ENCODE data around the gene CPED1.
"Not testable (repeated sequence)": the region's sequence is repeated elsewhere in the genome, so short reads cannot be mapped to it uniquely, and the experiment has no call there.

Gene CPED1

DNA sequence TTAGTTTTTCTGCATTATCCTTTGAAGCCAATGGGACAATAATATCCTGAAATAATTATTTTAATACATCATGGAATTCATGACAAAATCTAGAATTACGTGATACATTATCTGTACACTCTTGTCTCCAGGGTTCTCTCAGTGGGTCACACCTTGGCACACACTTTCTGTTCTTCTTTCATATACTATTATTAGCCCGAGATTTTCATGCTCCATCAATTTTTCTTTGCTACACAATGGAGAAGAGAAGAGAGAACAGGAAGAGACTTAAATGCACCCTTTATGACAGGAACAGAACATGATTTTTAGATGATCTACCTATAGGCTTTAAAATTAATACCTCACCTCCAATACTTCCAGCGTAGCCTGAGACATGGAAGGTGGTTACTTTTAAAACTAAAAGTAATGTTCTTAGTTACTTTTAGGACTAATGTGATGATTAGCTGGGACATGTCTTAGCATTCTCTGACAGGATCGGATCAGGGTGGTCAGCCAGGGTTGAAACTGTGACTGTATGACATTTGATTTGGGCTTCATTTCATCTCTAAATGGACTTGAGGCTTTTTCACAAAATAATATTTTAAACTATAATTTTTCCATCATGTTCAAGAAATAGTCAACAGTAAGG, 192.0 kb downstream of the CPED1 start:
- no peaks in the 10 kb centered on the region for H3K9me3 ChIP-seq (ENCODE audit: low read depth, low read length)
- H3K27ac ChIP-seq = no peak overlapping the region
- no peak for DNase-seq (ENCODE audit: low read depth, low spot score)
- no peak overlapping the region for H3K9ac ChIP-seq (ENCODE audit: insufficient read length)
- H3K4me3 ChIP-seq = no peak overlapping the region
- no peaks in the 10 kb centered on the region for H3K36me3 ChIP-seq (ENCODE audit: insufficient read depth, low read length)
- TF ChIP-seq FOXP2 (optimal IDR thresholded peaks at IDR 0.05; ENCODE audit: control extremely low read depth, extremely low read length, insufficient read depth) (no peak), POLR2AphosphoS5 (IDR thresholded peaks at IDR 0.05; ENCODE audit: borderline replicate concordance, low read depth, low read length) (no peak), EZH2 (IDR thresholded peaks at IDR 0.05) (no peak)

DNA sequence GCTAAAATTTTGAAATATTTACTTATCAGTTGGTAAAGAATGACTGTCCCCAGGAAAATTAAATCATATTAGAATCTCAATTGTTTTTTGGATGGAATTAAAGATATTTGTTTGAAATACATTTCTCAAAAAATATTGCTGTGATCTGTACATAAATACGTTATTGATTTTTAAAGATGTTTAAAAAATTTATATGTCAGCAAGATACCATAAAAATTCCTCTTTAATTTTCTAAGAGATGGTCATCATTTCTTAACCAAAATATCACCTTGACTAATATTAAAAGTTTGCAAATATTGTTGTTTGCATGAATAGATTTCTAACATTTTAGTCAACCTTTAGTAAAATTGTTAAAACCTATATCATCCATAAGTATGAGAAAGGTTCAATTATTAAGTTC, 192.8 kb downstream of the CPED1 start:
- Histone ChIP-seq H3K9me3 (ENCODE audit: low read depth, low read length) (no peaks in the 10 kb centered on the region), H3K36me3 (ENCODE audit: insufficient read depth, low read length) (no peaks in the 10 kb centered on the region), H3K27ac (no peak overlapping the region), H3K9ac (ENCODE audit: insufficient read length) (no peak overlapping the region), H3K4me3 (no peak overlapping the region)
- no peak for DNase-seq (ENCODE audit: low read depth, low spot score)
- TF ChIP-seq POLR2AphosphoS5 (IDR thresholded peaks at IDR 0.05; ENCODE audit: borderline replicate concordance, low read depth, low read length) (no peak), EZH2 (IDR thresholded peaks at IDR 0.05) (no peak), FOXP2 (optimal IDR thresholded peaks at IDR 0.05; ENCODE audit: control extremely low read depth, extremely low read length, insufficient read depth) (no peak)

GRCh38 chr7:121182281-121182680, 193.8 kb downstream of the CPED1 start:
- Histone ChIP-seq H3K4me3 (no peak overlapping the region), H3K36me3 (ENCODE audit: insufficient read depth, low read length) (no peaks in the 10 kb centered on the region), H3K27ac (no peak overlapping the region), H3K9ac (ENCODE audit: insufficient read length) (no peak overlapping the region), H3K9me3 (ENCODE audit: low read depth, low read length) (no peaks in the 10 kb centered on the region)
- TF ChIP-seq EZH2 (IDR thresholded peaks at IDR 0.05) (no peak), POLR2AphosphoS5 (IDR thresholded peaks at IDR 0.05; ENCODE audit: borderline replicate concordance, low read depth, low read length) (no peak), FOXP2 (optimal IDR thresholded peaks at IDR 0.05; ENCODE audit: control extremely low read depth, extremely low read length, insufficient read depth) (no peak)
- DNase-seq (ENCODE audit: low read depth, low spot score) = no peak

GRCh38 chr7:121182902-121183301, 194.4 kb downstream of the CPED1 start:
- H3K4me3 ChIP-seq = no peak overlapping the region
- H3K36me3 ChIP-seq (ENCODE audit: insufficient read depth, low read length) = no peaks in the 10 kb centered on the region
- H3K9ac ChIP-seq (ENCODE audit: insufficient read length) = no peak overlapping the region
- TF ChIP-seq FOXP2 (optimal IDR thresholded peaks at IDR 0.05; ENCODE audit: control extremely low read depth, extremely low read length, insufficient read depth) (no peak), POLR2AphosphoS5 (IDR thresholded peaks at IDR 0.05; ENCODE audit: borderline replicate concordance, low read depth, low read length) (no peak), EZH2 (IDR thresholded peaks at IDR 0.05) (no peak)
- no peak overlapping the region for H3K27ac ChIP-seq
- no peak for DNase-seq (ENCODE audit: low read depth, low spot score)
- no peaks in the 10 kb centered on the region for H3K9me3 ChIP-seq (ENCODE audit: low read depth, low read length)

DNA sequence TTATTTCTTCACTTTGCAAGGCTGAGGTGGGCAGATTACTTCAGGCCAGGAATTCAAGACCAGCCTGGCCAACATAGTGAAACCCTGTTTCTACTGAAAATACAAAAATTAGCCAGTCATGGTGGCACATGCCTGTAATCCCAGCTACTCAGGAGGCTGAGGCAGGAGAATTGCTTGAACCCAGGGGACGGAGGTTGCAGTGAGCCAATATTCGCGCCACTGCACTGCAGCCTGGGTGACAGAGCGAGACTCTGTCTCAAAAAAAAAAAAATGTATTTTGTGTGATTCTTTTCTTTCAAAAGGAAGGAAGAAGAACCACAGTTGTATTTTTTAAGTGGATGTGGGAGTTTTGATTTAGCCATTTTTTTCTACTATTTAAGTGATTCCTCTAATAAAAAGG, 195.4 kb downstream of the CPED1 start:
- H3K27ac ChIP-seq; H3K4me3 ChIP-seq; DNase-seq (ENCODE audit: low read depth, low spot score); H3K9ac ChIP-seq (ENCODE audit: insufficient read length); H3K9me3 ChIP-seq (ENCODE audit: low read depth, low read length); H3K36me3 ChIP-seq (ENCODE audit: insufficient read depth, low read length): not testable (repeated sequence)

- Histone ChIP-seq H3K27ac (no peak overlapping the region), H3K36me3 (ENCODE audit: insufficient read depth, low read length) (no peaks in the 10 kb centered on the region), H3K9ac (ENCODE audit: insufficient read length) (no peak overlapping the region), H3K9me3 (ENCODE audit: low read depth, low read length) (no peaks in the 10 kb centered on the region), H3K4me3 (no peak overlapping the region)
- TF ChIP-seq FOXP2 (optimal IDR thresholded peaks at IDR 0.05; ENCODE audit: control extremely low read depth, extremely low read length, insufficient read depth) = no peak
- no peak for TF ChIP-seq EZH2 (IDR thresholded peaks at IDR 0.05)
- TF ChIP-seq POLR2AphosphoS5 (IDR thresholded peaks at IDR 0.05; ENCODE audit: borderline replicate concordance, low read depth, low read length) = no peak
- no peak for DNase-seq (ENCODE audit: low read depth, low spot score)
Measured at GRCh38 chr7:121186746-121187145, 198.2 kb downstream of the CPED1 start.

GRCh38 chr7:121187222-121187621, 198.7 kb downstream of the CPED1 start:
- Histone ChIP-seq H3K27ac (no peak overlapping the region), H3K4me3 (no peak overlapping the region), H3K9ac (ENCODE audit: insufficient read length) (no peak overlapping the region), H3K36me3 (ENCODE audit: insufficient read depth, low read length) (no peaks in the 10 kb centered on the region), H3K9me3 (ENCODE audit: low read depth, low read length) (no peaks in the 10 kb centered on the region)
- DNase-seq (ENCODE audit: low read depth, low spot score) = no peak
- TF ChIP-seq POLR2AphosphoS5 (IDR thresholded peaks at IDR 0.05; ENCODE audit: borderline replicate concordance, low read depth, low read length) = no peak
- TF ChIP-seq FOXP2 (optimal IDR thresholded peaks at IDR 0.05; ENCODE audit: control extremely low read depth, extremely low read length, insufficient read depth) = no peak

DNA sequence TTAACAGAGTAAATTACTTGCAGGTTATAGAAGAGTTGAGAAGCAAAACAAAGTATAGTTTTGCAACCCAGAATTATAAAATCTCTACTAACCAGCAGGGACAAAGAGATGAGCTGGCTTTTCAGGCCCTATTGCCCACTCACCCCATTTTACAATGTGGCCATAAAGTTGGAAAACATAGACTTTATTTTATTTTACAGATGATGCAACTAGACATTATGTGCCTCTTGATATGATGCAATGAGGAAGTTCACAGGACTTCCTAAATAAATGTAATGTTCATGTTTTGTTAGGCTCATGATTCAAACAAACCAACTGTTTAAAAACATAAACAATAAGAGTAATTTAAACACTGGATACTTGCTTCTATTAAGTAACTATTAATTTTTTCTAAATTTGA, 199.2 kb downstream of the CPED1 start:
- TF ChIP-seq POLR2AphosphoS5 (IDR thresholded peaks at IDR 0.05; ENCODE audit: borderline replicate concordance, low read depth, low read length) (no peak), FOXP2 (optimal IDR thresholded peaks at IDR 0.05; ENCODE audit: control extremely low read depth, extremely low read length, insufficient read depth) (no peak), EZH2 (IDR thresholded peaks at IDR 0.05) (no peak)

DNA sequence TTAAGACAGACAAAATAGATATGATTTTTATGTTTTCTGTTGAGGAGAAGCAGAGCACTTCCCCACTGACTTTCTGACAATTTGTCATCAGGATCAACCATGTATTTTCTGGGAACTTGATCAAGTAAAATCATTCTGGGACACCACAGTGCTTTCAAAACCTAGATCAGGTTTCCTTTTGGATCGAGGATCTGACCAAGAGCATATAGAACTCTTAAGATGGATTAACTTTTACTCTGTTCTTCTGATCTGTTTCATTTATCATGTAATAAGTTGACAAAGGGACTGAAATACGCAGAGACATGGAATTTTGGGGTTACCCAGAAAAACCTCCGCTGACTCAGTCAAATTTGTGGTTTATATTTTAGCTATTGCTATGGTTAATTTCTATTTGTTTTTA, 204.3 kb downstream of the CPED1 start:
- Histone ChIP-seq H3K27ac (no peak overlapping the region), H3K9ac (ENCODE audit: insufficient read length) (no peak overlapping the region), H3K4me3 (no peak overlapping the region), H3K36me3 (ENCODE audit: insufficient read depth, low read length) (no peaks in the 10 kb centered on the region), H3K9me3 (ENCODE audit: low read depth, low read length) (no peaks in the 10 kb centered on the region)
- DNase-seq (ENCODE audit: low read depth, low spot score) = no peak
- TF ChIP-seq POLR2AphosphoS5 (IDR thresholded peaks at IDR 0.05; ENCODE audit: borderline replicate concordance, low read depth, low read length) (no peak), EZH2 (IDR thresholded peaks at IDR 0.05) (no peak), FOXP2 (optimal IDR thresholded peaks at IDR 0.05; ENCODE audit: control extremely low read depth, extremely low read length, insufficient read depth) (no peak)

More for the DNA sequence above, 199.2 kb downstream of the CPED1 start:
- Histone ChIP-seq H3K4me3 (no peak overlapping the region), H3K27ac (no peak overlapping the region), H3K36me3 (ENCODE audit: insufficient read depth, low read length) (no peaks in the 10 kb centered on the region), H3K9ac (ENCODE audit: insufficient read length) (no peak overlapping the region), H3K9me3 (ENCODE audit: low read depth, low read length) (no peaks in the 10 kb centered on the region)
- DNase-seq (ENCODE audit: low read depth, low spot score) = no peak
